IMR-90 (cell line): ENCODE results near the gene CHN1.

ENCODE experiments used
- CTCF ChIP-seq: conservative IDR thresholded peaks from 2 replicates; pipeline ENCODE4 v1.5.1; 2012; ENCODE audit warnings: mild to moderate bottlenecking, low read depth, low read length, improper control_type of control experiment
- POLR2A ChIP-seq: IDR thresholded peaks from 2 replicates; pipeline ENCODE4 v1.6.1; 2012; ENCODE audit warnings: mild to moderate bottlenecking, low read depth, low read length
- RCOR1 ChIP-seq: IDR thresholded peaks from 2 replicates; pipeline ENCODE4 v1.6.1; 2012; ENCODE audit warnings: mild to moderate bottlenecking, low read length, improper control_type of control experiment; ENCODE audit not compliant: insufficient replicate concordance

- TF ChIP-seq CTCF (no peak), RCOR1 (no peak), POLR2A (no peak)
Observed at GRCh38 chr2:174877301-174877700, 127.9 kb downstream of the CHN1 start.
